Fibroblast of lung (primary cell): ENCODE results near the gene CLCN4. TPM values are rescaled to one million over a fixed set of nuclear protein-coding genes. Genes with fewer than 3 reads are reported as not detected.

Experiments used
- DNase-seq, 2 donors: peaks; one replicate each; pipeline versions ENCODE4 v3.0.0 to v3.0.0-alpha.2; 2010; ENCODE audit warnings: low read depth in 2 of 2
- H2AFZ ChIP-seq: 2 replicates; pipeline ENCODE4 v1.5.1; 2012; ENCODE audit warnings: low read length, control low read depth, inconsistent platforms
- H3K27ac ChIP-seq: 2 replicates; pipeline ENCODE4 v1.5.1; 2011; ENCODE audit warnings: low read length, control low read depth; ENCODE audit not compliant: insufficient read depth
- H3K27me3 ChIP-seq: 2 replicates; pipeline ENCODE4 v1.5.1; 2011; ENCODE audit warnings: mild to moderate bottlenecking, low read length; ENCODE audit not compliant: control insufficient read depth, insufficient read depth
- H3K36me3 ChIP-seq: 2 replicates; pipeline ENCODE4 v1.5.1; 2011; ENCODE audit warnings: low read length; ENCODE audit not compliant: control insufficient read depth, insufficient read depth
- H3K4me1 ChIP-seq: 2 replicates; pipeline ENCODE4 v1.5.1; 2011; ENCODE audit warnings: low read length; ENCODE audit not compliant: control insufficient read depth, insufficient read depth; ENCODE audit errors: extremely low read depth
- H3K4me2 ChIP-seq: 2 replicates; pipeline ENCODE4 v1.5.1; 2011; ENCODE audit warnings: low read length, control low read depth; ENCODE audit not compliant: insufficient read depth; ENCODE audit errors: extremely low read depth
- H3K4me3 ChIP-seq, 4 experiments: fragments of 200-600 bp in 1 of 4; sonication (generic) in 1 of 4; replicated peaks in 1 of 4; 2 replicates each; pipeline ENCODE4 v1.5.1; 2011 to 2016; ENCODE audit warnings: low read length in 4 of 4, low read depth in 3 of 4, mild to moderate bottlenecking in 3 of 4, control low read depth in 2 of 4, inconsistent platforms in 1 of 4, mixed read lengths in 1 of 4; ENCODE audit not compliant: insufficient read depth in 1 of 4; ENCODE audit errors: control extremely low read depth in 1 of 4
- H3K79me2 ChIP-seq: 2 replicates; pipeline ENCODE4 v1.5.1; 2012; ENCODE audit warnings: mild to moderate bottlenecking, low read length, inconsistent platforms; ENCODE audit not compliant: control insufficient read depth, insufficient read depth
- H3K9ac ChIP-seq: 2 replicates; pipeline ENCODE4 v1.5.1; 2011; ENCODE audit warnings: mild to moderate bottlenecking, low read length, control low read depth; ENCODE audit not compliant: insufficient read depth
- H3K9me3 ChIP-seq: 2 replicates; pipeline ENCODE4 v1.5.1; 2012; ENCODE audit warnings: low read depth, low read length; ENCODE audit not compliant: control insufficient read depth, insufficient read depth
- H4K20me1 ChIP-seq: 2 replicates; pipeline ENCODE4 v1.5.1; 2011; ENCODE audit warnings: low read length; ENCODE audit not compliant: control insufficient read depth, insufficient read depth; ENCODE audit errors: extremely low read depth
- CTCF ChIP-seq, 2 donors: IDR thresholded peaks in 1 of 2; conservative IDR thresholded peaks in 1 of 2; 1 replicate in 1 of 2; 2 replicates in 1 of 2; pipeline ENCODE4 v1.5.1; 2011 to 2012; ENCODE audit warnings: low read length in 2 of 2, control low read depth in 1 of 2, inconsistent platforms in 1 of 2, low read depth in 1 of 2, mild to moderate bottlenecking in 1 of 2
- EZH2 ChIP-seq: IDR thresholded peaks from 2 replicates; pipeline ENCODE4 v1.5.1; 2012; ENCODE audit warnings: low read length, control low read depth, mild to moderate bottlenecking; ENCODE audit errors: missing control alignments
- polyA plus RNA-seq, 2 donors: library from polyadenylated mRNA; depleted of rRNA in 1 of 2; stranded (reverse) in 1 of 2; unstranded in 1 of 2; fragments of >200 nt; gene quantifications; 2 replicates each; pipeline ENCODE4 v1.2.1, GENCODE V29; 2011 to 2012; ENCODE audit warnings: missing spikeins in 1 of 2
- total RNA-seq: library from RNA; depleted of rRNA; stranded (reverse); fragments of >200 nt; gene quantifications from 2 replicates; pipeline ENCODE4 v1.2.1, GENCODE V29; 2014

The CLCN4 gene
- total and polyA plus RNA-seq, 2 donors (not counting 1 experiment from before 2014, with no cell fraction given), result 0.70 to 4.0 TPM

DNA sequence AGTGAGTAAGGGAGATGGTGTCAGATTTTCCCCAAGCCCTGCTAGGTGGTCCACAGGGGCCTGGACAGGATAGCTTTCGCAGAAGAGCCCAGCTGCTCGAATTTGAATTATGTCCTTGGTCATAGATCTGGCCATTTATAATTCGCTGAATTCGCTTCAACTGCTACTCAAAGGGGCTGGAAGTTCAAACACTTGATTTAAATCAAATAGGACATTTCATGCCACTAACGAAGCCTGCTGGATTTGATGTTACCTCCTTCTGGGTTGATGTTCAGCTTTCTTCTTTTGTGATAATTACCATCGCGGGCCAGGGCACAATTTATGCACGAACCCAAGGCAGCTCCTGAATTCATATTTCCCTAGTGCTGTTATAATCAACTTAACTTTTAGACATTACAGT is 67.0 kb downstream of the CLCN4 start:
- Histone ChIP-seq H2AFZ (no peak overlapping the region), H3K27ac (no peak overlapping the region), H3K36me3 (no peaks in the 10 kb centered on the region), H3K4me3 (no peak overlapping the region), H3K9ac (no peak overlapping the region), H3K9me3 (no peaks in the 10 kb centered on the region), H4K20me1 (no peaks in the 10 kb centered on the region), H3K4me1 (no peaks in the 10 kb centered on the region), H3K79me2 (no peaks in the 10 kb centered on the region), H3K4me2 (no peak overlapping the region), H3K27me3 (no peaks in the 10 kb centered on the region)
- TF ChIP-seq EZH2, result no peak
- TF ChIP-seq CTCF (conservative IDR thresholded peaks at IDR 0.05 in 1 of 2, IDR thresholded peaks at IDR 0.05 in 1 of 2; ENCODE audit: low read depth in 1 of 2, low read length in 2 of 2), result no peak
- DNase-seq, result no peak

DNA sequence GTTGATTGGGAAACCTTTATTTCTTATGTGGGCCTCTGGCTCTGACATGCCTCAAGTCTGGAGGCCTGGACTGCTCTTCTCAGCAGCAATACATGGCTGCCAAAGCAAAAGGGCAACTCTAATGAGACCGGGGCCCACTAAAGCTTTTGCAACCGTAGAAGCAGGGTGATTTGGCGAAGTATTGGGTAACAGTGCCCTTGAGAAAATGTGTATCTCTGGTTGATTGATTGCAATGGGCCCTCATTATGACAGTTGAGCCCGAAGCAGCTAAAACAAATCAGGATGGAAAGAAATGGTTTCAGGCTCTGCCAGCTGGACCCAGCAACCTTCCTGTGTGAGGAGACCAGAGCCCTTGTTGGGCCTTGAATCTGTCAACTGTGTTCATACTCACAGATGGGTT is 73.4 kb downstream of the CLCN4 start:
- Histone ChIP-seq H3K27me3 (no peaks in the 10 kb centered on the region), H3K9me3 (no peaks in the 10 kb centered on the region), H4K20me1 (no peaks in the 10 kb centered on the region), H3K4me2 (no peak overlapping the region), H2AFZ (no peak overlapping the region), H3K9ac (no peak overlapping the region), H3K36me3 (no peaks in the 10 kb centered on the region), H3K27ac (no peak overlapping the region), H3K4me1 (no peaks in the 10 kb centered on the region), H3K4me3 (no peak overlapping the region), H3K79me2 (no peaks in the 10 kb centered on the region)
- TF ChIP-seq CTCF (conservative IDR thresholded peaks at IDR 0.05 in 1 of 2, IDR thresholded peaks at IDR 0.05 in 1 of 2; ENCODE audit: low read depth in 1 of 2, low read length in 2 of 2) (no peak), EZH2 (no peak)
- DNase-seq, result no peak

- Histone ChIP-seq H3K4me3 (no peak overlapping the region), H3K79me2 (no peaks in the 10 kb centered on the region), H3K4me1 (peaks cover 2% of the 10 kb centered on the region), H3K9ac (no peak overlapping the region), H3K9me3 (no peaks in the 10 kb centered on the region), H2AFZ (no peak overlapping the region), H3K4me2 (no peak overlapping the region), H3K27me3 (no peaks in the 10 kb centered on the region), H3K27ac (no peak overlapping the region), H3K36me3 (no peaks in the 10 kb centered on the region), H4K20me1 (no peaks in the 10 kb centered on the region)
- DNase-seq, result no peak
- no peak for TF ChIP-seq CTCF (conservative IDR thresholded peaks at IDR 0.05 in 1 of 2, IDR thresholded peaks at IDR 0.05 in 1 of 2; ENCODE audit: low read depth in 1 of 2, low read length in 2 of 2)
- no peak for TF ChIP-seq EZH2
These were observed 74.7 kb downstream of the CLCN4 start for GRCh38 chrX:10231461-10231860.
